ENCODE data around the gene ELAC2. TPM values are rescaled to one million over a fixed set of nuclear protein-coding genes. Genes with fewer than 3 reads are reported as not detected.

Gene ELAC2
- total RNA-seq, 1 donor from 2014 or later, result 85.8 TPM

DNA sequence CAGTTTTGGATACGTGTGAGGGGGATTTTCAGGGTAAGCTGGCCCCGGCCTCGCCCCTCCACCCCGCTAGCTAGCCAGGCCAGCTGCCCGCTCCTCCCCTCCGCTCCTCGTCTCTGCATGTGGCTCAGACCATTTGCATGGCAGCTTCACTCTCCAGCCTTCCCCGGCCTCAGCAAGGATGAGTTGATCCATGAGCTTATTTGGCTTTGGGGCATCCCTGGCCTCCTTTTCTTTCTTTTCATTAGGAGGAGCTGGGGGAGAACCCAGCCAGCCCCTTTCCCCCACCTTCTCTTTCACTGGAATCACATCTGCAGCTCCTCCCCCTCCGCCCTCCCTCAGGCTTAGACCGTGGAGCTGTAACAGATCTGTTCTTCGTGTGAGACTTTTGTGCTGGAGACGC, 30.7 kb downstream of the ELAC2 start:
- H3K4me3 ChIP-seq (ENCODE audit: low read depth, low read length), result no peak overlapping the region
- H3K36me3 ChIP-seq (ENCODE audit: control insufficient read depth, insufficient read depth, low read length), result peaks cover 2% of the 10 kb centered on the region
- no peaks in the 10 kb centered on the region for H3K27me3 ChIP-seq (ENCODE audit: control insufficient read depth, insufficient read depth, low read length)
- FAIRE-seq, result no peak
- no peak for DNase-seq (ENCODE audit: low read depth)
- TF ChIP-seq, protein P1, sequence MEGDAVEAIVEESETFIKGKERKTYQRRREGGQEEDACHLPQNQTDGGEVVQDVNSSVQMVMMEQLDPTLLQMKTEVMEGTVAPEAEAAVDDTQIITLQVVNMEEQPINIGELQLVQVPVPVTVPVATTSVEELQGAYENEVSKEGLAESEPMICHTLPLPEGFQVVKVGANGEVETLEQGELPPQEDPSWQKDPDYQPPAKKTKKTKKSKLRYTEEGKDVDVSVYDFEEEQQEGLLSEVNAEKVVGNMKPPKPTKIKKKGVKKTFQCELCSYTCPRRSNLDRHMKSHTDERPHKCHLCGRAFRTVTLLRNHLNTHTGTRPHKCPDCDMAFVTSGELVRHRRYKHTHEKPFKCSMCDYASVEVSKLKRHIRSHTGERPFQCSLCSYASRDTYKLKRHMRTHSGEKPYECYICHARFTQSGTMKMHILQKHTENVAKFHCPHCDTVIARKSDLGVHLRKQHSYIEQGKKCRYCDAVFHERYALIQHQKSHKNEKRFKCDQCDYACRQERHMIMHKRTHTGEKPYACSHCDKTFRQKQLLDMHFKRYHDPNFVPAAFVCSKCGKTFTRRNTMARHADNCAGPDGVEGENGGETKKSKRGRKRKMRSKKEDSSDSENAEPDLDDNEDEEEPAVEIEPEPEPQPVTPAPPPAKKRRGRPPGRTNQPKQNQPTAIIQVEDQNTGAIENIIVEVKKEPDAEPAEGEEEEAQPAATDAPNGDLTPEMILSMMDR (IDR thresholded peaks at IDR 0.05; ENCODE audit: insufficient read depth, low read length, severe bottlenecking), result no peak

DNA sequence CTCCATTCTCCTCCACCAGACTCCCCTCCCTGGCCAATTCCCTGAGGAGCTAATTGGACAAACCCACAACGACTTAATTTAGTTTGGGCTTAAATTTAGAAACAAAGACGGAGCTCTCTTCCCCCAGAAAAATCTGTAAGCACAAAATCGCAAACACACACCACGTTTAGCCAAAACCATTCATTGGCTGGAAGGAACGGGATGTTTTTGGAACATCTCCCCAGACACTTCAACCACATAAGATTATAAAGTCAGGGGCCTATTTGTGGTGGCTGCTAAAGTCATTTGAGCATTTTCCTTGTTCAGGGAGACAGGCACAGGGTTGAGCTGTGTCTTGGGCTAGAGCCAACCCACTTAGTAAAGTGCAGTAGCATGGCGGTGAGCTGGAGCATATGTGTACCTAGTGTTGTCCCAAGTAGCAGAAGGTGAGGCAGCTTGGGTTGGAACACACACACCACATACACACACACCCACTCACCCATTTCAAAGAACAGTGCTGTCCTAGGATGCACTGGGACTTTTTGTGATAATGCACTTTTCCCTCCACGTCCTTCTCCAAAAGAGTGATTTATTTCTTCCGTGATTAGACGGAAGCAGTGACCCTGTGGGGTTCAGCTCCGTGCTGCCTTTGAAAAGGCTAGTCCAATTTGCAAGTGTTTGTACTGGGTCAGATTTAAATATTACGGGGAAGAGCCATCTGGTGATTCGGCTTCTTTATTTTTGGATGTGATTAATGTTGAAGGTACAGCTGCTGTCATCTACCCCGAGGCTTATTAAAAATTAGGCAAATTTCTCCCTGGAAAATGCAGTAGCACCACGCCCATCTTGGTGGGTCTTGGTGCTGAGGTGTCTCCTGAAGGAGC, 32.2 kb downstream of the ELAC2 start:
- no peak overlapping the region for H3K4me3 ChIP-seq (ENCODE audit: low read depth, low read length)
- peak; percentile 76 for FAIRE-seq
- H3K27me3 ChIP-seq (ENCODE audit: control insufficient read depth, insufficient read depth, low read length), result no peaks in the 10 kb centered on the region
- no peak for DNase-seq (ENCODE audit: low read depth)
- H3K36me3 ChIP-seq (ENCODE audit: control insufficient read depth, insufficient read depth, low read length), result no peaks in the 10 kb centered on the region
- TF ChIP-seq, protein P1 (IDR thresholded peaks at IDR 0.05; ENCODE audit: insufficient read depth, low read length, severe bottlenecking), result no peak

DNA sequence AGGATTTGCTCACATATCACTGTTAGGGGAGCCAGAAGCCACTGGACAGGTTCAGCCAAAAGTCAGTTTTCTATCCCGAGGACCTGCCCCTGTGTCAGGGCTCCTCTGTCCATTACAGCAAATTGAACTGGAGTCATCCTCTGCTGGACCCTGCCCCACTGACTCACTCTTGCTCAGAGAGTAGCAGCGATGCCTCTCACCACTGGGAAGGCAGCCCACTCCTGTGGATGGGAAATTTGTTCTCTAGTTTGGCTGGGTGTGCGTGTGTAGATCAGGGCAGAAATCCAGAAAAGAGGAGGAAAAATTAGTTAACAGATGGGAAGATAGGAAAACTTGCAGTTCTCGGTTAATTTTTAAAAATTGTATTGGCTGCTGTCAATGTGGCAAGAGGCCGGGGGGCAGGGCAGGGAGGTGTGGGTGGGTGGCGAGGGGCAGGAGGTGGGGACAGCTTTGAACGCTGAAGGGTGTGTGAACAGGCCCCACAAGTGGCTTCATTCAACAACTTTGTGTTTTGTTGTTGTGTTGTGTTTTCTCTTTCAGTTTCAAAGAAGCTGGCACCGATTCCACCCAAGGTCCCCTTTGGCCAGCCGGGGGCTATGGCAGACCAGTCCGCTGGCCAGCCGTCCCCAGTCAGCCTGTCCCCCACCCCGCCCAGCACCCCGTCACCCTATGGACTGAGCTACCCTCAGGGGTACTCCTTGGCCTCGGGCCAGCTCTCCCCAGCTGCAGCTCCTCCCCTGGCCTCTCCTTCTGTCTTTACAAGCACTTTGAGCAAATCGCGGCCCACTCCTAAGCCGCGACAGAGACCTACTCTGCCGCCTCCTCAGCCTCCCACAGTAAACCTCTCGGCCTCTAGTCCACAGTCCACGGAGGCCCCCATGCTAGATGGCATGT, 33.6 kb downstream of the ELAC2 start:
- H3K4me3 ChIP-seq (ENCODE audit: low read depth, low read length), result no peak overlapping the region
- H3K27me3 ChIP-seq (ENCODE audit: control insufficient read depth, insufficient read depth, low read length), result no peaks in the 10 kb centered on the region
- no peak for DNase-seq (ENCODE audit: low read depth)
- no peaks in the 10 kb centered on the region for H3K36me3 ChIP-seq (ENCODE audit: control insufficient read depth, insufficient read depth, low read length)
- no peak for FAIRE-seq
- TF ChIP-seq, protein P1 (IDR thresholded peaks at IDR 0.05; ENCODE audit: insufficient read depth, low read length, severe bottlenecking), result no peak

DNA sequence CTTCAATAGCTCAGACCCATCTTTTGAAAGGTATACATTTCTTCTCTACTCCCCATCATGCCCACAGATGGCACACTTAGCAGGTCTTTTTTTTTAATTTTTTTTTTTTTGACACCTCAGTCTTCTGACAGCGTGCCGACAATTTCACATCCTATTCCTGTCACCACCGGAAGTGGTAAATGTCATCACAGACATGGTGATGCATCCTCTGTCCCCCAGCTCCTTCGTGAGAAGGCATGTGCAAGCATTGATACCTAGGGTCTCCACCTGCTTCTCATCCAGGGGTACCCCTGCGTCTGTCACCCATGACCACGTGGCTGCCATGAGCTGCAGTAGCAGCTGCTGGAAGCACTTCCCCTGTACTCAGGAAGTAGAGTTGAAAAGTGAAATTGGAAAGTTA, 35.6 kb downstream of the ELAC2 start:
- no peaks in the 10 kb centered on the region for H3K27me3 ChIP-seq (ENCODE audit: control insufficient read depth, insufficient read depth, low read length)

DNA sequence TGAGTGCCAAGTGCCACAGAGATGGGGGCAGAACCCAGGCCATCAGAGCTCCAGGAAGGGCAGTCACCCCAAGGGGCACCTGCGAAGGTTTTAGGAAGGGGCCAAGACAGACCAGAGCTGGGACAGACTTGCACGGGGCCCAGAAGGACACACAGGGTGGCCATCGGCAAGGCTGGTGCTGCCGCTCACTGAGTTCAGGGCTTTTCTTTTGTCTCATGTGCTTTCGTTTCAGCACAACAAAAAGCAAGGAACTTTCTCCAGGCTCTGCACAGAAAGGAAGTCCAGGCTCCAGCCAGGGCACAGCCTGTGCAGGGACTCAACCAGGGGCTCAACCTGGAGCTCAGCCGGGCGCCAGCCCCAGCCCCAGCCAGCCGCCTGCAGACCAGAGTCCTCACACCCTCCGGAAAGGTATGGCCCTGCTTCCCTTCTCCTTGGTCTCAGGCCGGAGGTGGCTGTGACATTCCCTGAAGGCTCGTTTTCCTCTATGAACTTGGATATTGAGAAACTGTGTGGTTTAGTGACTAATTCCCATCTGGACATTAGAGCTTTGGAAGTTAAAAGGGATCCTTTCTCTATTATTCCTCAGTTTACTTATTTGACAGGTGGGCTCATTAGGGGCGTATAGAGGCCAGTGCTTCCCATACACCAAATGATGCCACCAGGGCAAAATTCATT, 37.9 kb downstream of the ELAC2 start:
- no peak for FAIRE-seq
- Histone ChIP-seq H3K4me3 (ENCODE audit: low read depth, low read length) (no peak overlapping the region), H3K36me3 (ENCODE audit: control insufficient read depth, insufficient read depth, low read length) (no peaks in the 10 kb centered on the region), H3K27me3 (ENCODE audit: control insufficient read depth, insufficient read depth, low read length) (no peaks in the 10 kb centered on the region)
- DNase-seq (ENCODE audit: low read depth), result no peak
- TF ChIP-seq, protein P1 (IDR thresholded peaks at IDR 0.05; ENCODE audit: insufficient read depth, low read length, severe bottlenecking), result no peak

More for the DNA sequence above, 35.6 kb downstream of the ELAC2 start:
- H3K36me3 ChIP-seq (ENCODE audit: control insufficient read depth, insufficient read depth, low read length), result no peaks in the 10 kb centered on the region
- no peak for DNase-seq (ENCODE audit: low read depth)
- TF ChIP-seq, protein P1 (IDR thresholded peaks at IDR 0.05; ENCODE audit: insufficient read depth, low read length, severe bottlenecking), result no peak
- peak; percentile 50 for FAIRE-seq
- no peak overlapping the region for H3K4me3 ChIP-seq (ENCODE audit: low read depth, low read length)

Data from bronchial epithelial cell (primary cell).